ENCODE measurements around the gene CCDC116.
A peak's percentile ranks its signal among the peaks of the same experiment; 100 is the strongest.
"Not testable (repeated sequence)": the region's sequence is repeated elsewhere in the genome, so short reads cannot be mapped to it uniquely, and the experiment has no call there.

The CCDC116 gene

DNA sequence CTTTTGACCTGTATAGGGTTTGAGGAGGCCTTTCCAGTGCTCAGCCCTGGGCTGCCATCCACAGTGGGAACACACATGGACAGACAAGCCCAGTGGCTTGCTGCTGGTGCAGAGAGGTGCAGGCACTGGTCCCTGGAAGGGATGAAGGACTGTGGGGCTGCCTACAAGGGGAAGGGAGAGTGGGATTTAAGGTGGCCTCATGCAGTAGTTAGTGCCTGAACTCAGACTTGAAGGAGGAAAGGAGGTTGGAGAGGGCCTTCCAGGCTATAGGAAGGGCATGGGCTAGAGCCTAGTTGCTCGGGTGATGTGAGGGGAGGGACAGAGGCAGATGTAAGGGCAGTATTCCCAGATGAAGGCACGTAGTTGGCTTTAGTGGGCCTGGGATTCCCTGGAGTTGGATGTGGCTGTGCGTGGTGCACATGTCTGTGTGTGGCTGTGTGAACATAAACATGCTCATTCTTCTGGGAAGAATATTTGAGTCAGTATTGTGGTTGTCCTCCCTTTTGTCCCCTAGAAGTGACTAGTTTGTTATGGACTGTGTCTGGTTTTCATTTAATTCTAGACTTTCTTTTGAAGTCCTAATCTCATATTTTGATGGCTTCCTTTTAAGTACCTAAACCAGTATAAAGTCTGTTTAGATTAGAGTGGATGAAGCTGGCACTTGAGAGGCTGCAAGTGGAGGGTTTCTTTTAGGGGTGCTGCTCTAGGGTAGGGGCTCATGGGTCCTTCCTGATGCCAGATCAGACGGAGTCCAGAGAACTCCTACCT, 21.2 kb upstream of the CCDC116 start:
- no peak for DNase-seq

GRCh38 chr22:21612858-21613257, 19.7 kb upstream of the CCDC116 start:
- no peak for DNase-seq

GRCh38 chr22:21613553-21614233, 18.9 kb upstream of the CCDC116 start:
- DNase-seq, result no peak

GRCh38 chr22:21615731-21616130, 16.8 kb upstream of the CCDC116 start:
- no peak for DNase-seq

DNA sequence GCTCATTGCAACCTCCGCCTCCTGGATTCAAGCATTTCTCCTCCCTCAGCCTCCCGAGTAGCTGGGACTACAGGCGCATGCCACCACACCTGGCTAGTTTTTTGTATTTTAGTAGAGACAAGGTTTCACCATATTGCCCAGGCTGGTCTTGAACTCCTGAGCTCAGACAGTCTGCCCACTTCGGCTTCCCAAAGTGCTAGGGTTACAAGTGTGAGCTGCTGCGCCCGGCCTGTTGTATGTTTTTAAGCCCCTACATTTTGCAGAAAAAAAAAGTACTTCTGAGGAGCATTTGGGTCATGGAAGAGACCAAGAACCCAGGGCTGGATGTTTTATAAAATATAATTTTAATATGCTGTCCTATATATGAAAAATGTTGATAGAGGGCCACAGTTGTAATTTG, 15.2 kb upstream of the CCDC116 start:
- not testable (repeated sequence) for DNase-seq

GRCh38 chr22:21621025-21621424, 11.5 kb upstream of the CCDC116 start:
- no peak for DNase-seq

- no peak for DNase-seq
These were observed 10.3 kb upstream of the CCDC116 start for GRCh38 chr22:21622011-21622918.

- no peak for DNase-seq
These were observed 9.5 kb upstream of the CCDC116 start for GRCh38 chr22:21622919-21623647.

DNA sequence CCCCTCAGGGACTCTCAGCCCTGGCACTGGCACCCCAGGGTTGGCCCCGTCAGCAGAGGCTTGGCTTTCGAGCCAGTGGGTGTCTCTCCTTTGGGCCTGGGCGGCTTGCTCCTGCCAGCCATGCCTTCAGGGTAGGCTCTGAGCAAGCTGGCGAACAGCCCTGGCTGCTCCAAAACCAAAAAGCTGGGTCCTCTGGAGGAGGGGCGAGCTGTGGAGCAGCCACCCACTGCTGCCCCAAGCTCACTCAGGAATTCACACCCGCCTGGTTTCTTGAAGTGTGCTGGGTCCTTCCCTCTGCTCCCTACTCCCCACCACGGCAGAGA, 9.0 kb upstream of the CCDC116 start:
- no peak for DNase-seq

DNA sequence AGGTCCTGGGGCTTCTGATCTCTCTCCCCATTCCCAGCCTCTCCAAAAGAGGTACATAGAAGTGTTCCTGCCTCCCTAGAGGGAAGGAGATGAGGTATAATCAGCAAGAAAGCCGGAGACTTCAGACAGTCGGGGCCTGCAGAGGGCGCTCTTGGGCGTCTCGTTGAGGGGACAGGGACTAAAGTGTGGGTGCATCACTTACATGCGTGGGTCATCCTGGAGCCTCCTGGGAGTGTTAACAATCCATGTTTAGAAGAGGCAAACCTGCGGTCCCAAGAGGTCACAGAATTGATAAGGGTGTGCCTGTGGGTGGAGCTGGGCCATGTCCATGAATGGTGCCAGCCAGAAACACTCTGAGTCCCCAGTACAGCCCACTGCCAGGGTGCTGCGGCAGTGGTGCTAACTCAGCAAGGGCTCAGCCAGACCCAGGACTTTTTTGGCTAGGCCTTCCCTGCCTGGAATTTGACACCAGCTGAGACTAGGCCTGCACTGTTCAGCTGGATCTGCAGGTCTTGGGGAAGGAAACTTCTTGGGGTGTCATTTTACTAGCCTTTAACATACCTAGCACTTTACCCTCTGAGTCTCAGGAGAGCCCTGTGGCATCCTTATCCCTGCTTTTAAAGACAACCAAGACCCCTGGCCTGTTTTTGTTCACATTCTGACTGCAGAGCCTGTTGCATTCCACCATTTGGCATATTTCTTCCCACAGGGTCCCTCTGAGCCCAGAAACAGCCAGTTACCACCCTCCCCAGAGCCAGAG, 8.3 kb upstream of the CCDC116 start:
- DNase-seq, result peak; percentile 40

DNA sequence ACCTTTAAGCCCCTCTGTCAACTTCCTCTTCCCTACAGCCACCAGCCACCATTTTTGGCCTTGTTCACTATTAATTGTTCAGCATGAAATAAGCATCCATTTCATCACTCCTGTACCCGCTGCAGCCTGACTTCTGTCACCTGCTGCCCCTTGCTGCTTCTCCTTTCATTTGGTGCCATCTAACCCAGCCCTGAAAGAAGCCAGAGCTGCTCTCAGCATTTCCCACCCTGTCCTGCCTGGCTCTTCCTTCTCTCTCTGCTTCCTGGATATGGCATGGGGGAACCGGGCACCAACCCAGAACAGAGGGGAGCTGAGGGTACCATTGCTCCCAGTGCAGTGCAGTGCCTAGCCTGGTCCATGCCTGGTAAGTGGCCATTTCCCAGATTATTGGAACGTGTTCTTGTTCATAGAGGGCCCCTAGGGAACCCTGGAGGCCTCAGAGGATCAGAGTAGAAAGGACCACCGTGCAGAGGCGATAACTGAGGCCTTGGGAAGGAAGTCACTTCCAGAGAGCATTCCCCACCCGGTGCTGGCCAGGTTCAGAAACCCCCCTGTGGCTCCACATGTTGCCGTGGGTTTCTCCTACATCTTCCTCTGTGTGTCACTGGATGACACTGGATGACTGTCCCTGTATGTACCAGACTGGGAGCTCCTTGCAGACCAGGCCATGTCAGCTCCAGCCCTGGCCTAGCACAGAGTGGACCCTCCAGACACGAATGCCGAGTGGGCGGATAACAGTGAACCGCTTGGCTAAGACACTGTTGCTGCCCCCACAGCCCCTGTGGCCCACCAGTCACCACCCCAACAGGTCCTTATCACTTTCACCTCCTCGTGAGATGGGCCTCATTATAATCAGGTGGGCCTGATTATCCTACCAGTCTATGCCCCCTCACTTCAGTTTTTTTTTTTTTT, 7.4 kb upstream of the CCDC116 start:
- no peak for DNase-seq

DNA sequence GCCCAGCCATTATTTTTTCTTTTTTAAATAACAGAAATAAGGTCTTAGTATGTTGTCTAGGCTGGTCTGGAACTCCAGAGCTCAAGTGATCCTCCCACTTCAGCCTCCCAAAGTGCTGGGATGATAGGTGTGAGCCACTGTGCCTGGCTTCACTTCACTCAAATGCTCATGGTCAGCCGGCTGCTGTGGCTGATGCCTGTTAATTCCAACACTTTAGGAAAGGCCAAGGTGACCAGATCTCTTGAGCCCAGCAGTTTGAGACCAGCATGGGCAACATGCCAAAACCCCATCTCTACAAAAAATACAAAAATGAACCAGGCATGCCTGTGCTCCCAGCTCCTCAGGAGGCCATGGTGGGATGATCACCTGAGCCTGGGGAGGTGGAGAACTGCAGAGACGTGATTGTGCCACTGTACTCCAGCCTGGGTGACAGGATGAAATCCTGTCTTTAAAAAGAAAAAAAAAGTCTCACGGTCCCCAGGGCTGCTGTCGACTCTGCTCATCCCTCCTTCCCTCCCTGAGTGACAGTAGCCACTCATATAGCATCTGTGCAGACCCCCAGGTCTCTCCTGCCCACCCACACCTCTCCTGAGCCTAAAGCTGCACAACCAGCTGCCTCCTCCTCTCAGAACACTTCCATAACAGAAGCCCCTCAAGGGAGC, 6.4 kb upstream of the CCDC116 start:
- DNase-seq, result no peak

GRCh38 chr22:21626735-21627469, 5.7 kb upstream of the CCDC116 start:
- no peak for DNase-seq

- no peak for DNase-seq
These were observed 3.9 kb upstream of the CCDC116 start for GRCh38 chr22:21628386-21629254.

GRCh38 chr22:21629255-21630149, 3.1 kb upstream of the CCDC116 start, which contains the start of gene YDJC:
YDJC (minus strand) TSS chr22:21630022; CDS start chr22:21630014, 8 bp downstream.
- DNase-seq, result peak; percentile 97

DNA sequence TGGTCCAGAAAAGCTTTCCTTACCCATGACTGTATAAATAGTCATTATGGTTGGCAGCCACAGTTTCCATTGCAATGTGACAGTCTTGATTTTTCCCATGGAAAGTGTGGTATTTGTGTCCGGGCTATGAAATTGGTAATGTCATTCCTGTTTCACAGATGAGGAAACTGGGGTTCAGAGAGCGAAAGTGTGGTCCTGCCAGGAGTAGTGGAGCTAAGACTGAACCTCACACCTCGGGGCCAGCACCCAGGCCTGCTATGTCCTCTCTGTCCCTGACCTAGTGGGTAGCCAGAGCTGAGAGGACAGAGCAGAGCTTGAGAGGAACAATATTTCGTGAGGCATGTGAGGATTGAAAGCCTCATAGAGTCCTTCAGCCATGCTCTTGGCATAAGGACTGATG, 1.5 kb upstream of the CCDC116 start:
- DNase-seq, result no peak

- DNase-seq, result no peak
These were observed 371 bp downstream of the CCDC116 start for GRCh38 chr22:21632931-21633330.

- DNase-seq, result no peak
These were observed 921 bp downstream of the CCDC116 start for GRCh38 chr22:21633481-21633880.
